ENCODE measurements around the gene OR10G8.

The OR10G8 gene

DNA sequence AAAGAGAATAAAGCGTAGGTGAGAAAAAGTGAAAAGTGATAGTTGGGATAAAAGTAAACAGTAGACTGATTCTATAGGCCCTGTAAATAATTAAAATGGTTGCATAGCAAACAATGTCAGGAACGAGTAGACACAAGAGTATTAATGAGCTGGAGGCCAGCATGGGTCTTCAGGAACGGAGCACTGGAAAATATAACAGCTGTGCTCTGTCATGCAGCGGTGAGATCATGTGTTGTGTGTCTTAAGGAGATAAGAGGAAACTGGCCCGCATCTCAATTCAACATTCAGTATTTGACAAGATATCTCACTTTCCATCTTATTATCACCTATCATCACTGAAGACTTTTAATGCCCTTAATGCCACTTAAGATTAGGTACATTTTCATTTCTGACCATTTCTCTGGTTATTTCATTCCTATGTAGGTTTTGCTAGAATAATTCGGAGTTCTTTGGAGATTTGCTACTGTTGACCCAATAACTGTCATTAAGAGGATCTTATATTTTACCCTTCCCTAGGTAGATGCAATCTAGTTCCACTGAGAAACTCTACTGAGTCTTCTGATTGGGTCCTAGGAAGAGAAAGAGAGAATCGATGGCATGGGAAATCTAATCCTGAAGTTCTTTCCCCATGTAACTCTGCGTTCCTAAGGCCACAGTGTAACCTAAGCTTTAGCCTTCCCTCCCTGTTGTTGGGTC is 53.2 kb downstream of the OR10G8 start:
- DNase-seq, result no peak
- in situ Hi-C loops (cut with HindIII; ENCODE audit: low pct_ligation_motif_present, low sequenced_read_pairs), result no loop called here
- Histone ChIP-seq H3K4me3 (ENCODE audit: low read depth, low read length) (no peak overlapping the region), H3K27me3 (replicated peaks) (no peaks in the 10 kb centered on the region), H3K36me3 (replicated peaks) (no peaks in the 10 kb centered on the region), H3K27ac (no peak overlapping the region)
- TF ChIP-seq, protein P1, sequence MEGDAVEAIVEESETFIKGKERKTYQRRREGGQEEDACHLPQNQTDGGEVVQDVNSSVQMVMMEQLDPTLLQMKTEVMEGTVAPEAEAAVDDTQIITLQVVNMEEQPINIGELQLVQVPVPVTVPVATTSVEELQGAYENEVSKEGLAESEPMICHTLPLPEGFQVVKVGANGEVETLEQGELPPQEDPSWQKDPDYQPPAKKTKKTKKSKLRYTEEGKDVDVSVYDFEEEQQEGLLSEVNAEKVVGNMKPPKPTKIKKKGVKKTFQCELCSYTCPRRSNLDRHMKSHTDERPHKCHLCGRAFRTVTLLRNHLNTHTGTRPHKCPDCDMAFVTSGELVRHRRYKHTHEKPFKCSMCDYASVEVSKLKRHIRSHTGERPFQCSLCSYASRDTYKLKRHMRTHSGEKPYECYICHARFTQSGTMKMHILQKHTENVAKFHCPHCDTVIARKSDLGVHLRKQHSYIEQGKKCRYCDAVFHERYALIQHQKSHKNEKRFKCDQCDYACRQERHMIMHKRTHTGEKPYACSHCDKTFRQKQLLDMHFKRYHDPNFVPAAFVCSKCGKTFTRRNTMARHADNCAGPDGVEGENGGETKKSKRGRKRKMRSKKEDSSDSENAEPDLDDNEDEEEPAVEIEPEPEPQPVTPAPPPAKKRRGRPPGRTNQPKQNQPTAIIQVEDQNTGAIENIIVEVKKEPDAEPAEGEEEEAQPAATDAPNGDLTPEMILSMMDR (IDR thresholded peaks at IDR 0.05; ENCODE audit: low read depth, low read length, missing control alignments), result no peak
